ENCODE data around the gene SGPP1.

DNA sequence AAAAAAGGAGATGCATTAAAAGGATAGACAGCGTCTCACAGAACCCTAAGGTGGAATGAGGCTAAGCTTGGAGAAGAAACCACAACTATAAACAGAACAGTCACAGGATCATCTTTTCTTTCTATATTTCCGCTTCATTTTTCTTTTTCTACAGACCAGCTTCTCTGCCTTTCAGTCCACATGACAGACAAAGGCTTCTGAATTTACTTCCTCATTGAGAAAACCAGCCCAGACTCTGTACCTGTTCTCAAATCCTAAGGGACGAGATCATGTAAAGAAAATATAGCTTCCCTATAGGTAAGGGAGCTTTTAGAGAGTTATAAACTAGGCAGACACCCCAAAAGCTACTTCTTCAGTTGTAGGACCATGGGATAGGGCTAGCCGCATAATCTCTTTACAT, 17.4 kb downstream of the SGPP1 start:
- TF ChIP-seq, protein P1, sequence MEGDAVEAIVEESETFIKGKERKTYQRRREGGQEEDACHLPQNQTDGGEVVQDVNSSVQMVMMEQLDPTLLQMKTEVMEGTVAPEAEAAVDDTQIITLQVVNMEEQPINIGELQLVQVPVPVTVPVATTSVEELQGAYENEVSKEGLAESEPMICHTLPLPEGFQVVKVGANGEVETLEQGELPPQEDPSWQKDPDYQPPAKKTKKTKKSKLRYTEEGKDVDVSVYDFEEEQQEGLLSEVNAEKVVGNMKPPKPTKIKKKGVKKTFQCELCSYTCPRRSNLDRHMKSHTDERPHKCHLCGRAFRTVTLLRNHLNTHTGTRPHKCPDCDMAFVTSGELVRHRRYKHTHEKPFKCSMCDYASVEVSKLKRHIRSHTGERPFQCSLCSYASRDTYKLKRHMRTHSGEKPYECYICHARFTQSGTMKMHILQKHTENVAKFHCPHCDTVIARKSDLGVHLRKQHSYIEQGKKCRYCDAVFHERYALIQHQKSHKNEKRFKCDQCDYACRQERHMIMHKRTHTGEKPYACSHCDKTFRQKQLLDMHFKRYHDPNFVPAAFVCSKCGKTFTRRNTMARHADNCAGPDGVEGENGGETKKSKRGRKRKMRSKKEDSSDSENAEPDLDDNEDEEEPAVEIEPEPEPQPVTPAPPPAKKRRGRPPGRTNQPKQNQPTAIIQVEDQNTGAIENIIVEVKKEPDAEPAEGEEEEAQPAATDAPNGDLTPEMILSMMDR (IDR thresholded peaks at IDR 0.05) = no peak
- no peak for TF ChIP-seq POLR2A (IDR thresholded peaks at IDR 0.05)
